ENCODE measurements around the gene CIB1. TPM values are rescaled to one million over a fixed set of nuclear protein-coding genes. Genes with fewer than 3 reads are reported as not detected.
A peak's percentile ranks its signal among the peaks of the same experiment; 100 is the strongest.

The CIB1 gene
- polyA plus RNA-seq, 1 of the 3 experiments (the other 2 are of a cell fraction), result 87.9 TPM

- Histone ChIP-seq H3K4me2 (no peak overlapping the region), H3K9me2 (no peaks in the 10 kb centered on the region), H3K27ac (ENCODE audit: low read depth in 2 of 2, low read length in 1 of 2) (no peak overlapping the region), H3K27me3 (ENCODE audit: insufficient read depth) (no peaks in the 10 kb centered on the region), H3K79me2 (ENCODE audit: insufficient read depth) (peaks cover 88% of the 10 kb centered on the region), H3K9ac (no peak overlapping the region), H2AFZ (ENCODE audit: low read depth) (no peak overlapping the region), H3F3A (replicated peaks; ENCODE audit: insufficient read depth) (peaks cover 17% of the 10 kb centered on the region), H3K36me3 (replicated peaks in 1 of 2; ENCODE audit: control insufficient read depth in 1 of 2, insufficient read depth in 2 of 2, low read length in 1 of 2) (peaks cover 52 to 74% of the 10 kb centered on the region in 2 experiments), H3K4me1 (ENCODE audit: control insufficient read depth in 1 of 2, insufficient read depth in 2 of 2, low read depth in 1 of 2, low read length in 1 of 2) (peaks cover 9 to 14% of the 10 kb centered on the region in 2 experiments; a peak in 3 of 4 replicates), H3K4me3 (ENCODE audit: low read depth in 2 of 2, low read length in 1 of 2) (no peak overlapping the region), H4K20me1 (ENCODE audit: insufficient read depth) (peaks cover 65% of the 10 kb centered on the region), H3K9me3 (no peaks in the 10 kb centered on the region)
- POLR2A ChIA-PET, result interaction anchor here (0.7 kb wide), 1 partner anchor 428 kb away, joined by 3 read pairs; no protein-coding TSS in a partner anchor
- CTCF ChIA-PET, result interaction anchor here (0.9 to 1.4 kb wide), 5 partner anchors 12 to 127 kb away, joined by 3 to 5 read pairs (median 3); no protein-coding TSS in a partner anchor
- WGBS (ENCODE audit: low lambda C conversion rate), result 93% methylated on average over 10 of the region's 10 CpGs
- no peak for TF ChIP-seq MXI1 (IDR thresholded peaks at IDR 0.05; ENCODE audit: low read depth, low read length)
- TF ChIP-seq CHD2 (IDR thresholded peaks at IDR 0.05; ENCODE audit: low read length, partially characterized antibody), result no peak
- no peak for TF ChIP-seq RXRA (IDR thresholded peaks at IDR 0.05; ENCODE audit: borderline replicate concordance, low read depth)
- TF ChIP-seq ZBTB33 (IDR thresholded peaks at IDR 0.05; ENCODE audit: borderline replicate concordance, low read depth), result no peak
- TF ChIP-seq TCF12 (IDR thresholded peaks at IDR 0.05), result no peak
- DNase-seq, result no peak
Observed at GRCh38 chr15:90270502-90271150, 36.9 kb upstream of the CIB1 start.

DNA sequence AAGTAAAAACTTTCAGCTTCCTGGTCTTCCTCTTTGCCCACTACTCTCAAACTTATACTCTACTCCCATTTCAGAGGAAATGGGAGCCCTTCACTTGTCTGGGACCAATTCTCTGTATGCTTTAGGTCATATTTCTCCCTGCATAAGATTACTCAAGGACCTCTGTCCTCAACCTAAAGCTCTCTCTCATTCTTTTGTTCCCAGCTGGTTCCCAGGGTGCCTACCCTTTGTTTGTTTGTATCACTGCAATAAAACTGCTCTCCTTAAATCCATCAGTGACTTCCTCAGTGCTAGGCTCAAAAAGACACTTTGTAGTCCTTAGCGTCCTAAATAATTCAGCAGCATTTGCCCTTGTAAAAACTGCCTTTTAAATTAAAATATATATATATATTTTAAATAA is 34.7 kb upstream of the CIB1 start:
- ChIA-PET POLR2A (no interaction called here), CTCF (interaction anchor here (0.7 to 1.7 kb wide), 7 partner anchors 12 to 407 kb away, joined by 3 to 6 read pairs (median 4); partner anchors contain the start of gene TTLL13)
- no peak for DNase-seq
- no peaks in the 10 kb centered on the region for H3K9me3 ChIP-seq
- no peak overlapping the region for H3K27ac ChIP-seq (ENCODE audit: low read depth in 2 of 2, low read length in 1 of 2)
- peaks cover 46 to 63% of the 10 kb centered on the region in 2 experiments for H3K36me3 ChIP-seq (replicated peaks in 1 of 2; ENCODE audit: control insufficient read depth in 1 of 2, insufficient read depth in 2 of 2, low read length in 1 of 2)
- peak overlapping the region; percentile 99 for H3K4me2 ChIP-seq
- H3K4me1 ChIP-seq (ENCODE audit: control insufficient read depth in 1 of 2, insufficient read depth in 2 of 2, low read depth in 1 of 2, low read length in 1 of 2), result peaks cover 14 to 15% of the 10 kb centered on the region in 2 experiments; a peak in 3 of 4 replicates
- H3K9me2 ChIP-seq, result no peaks in the 10 kb centered on the region
- no peaks in the 10 kb centered on the region for H3K27me3 ChIP-seq (ENCODE audit: insufficient read depth)
- peaks cover 77% of the 10 kb centered on the region for H3K79me2 ChIP-seq (ENCODE audit: insufficient read depth)
- no peak overlapping the region for H3K9ac ChIP-seq
- no peak overlapping the region for H2AFZ ChIP-seq (ENCODE audit: low read depth)
- peak overlapping the region; percentile 4 to 38; a peak in 1 of 4 replicates for H3K4me3 ChIP-seq (ENCODE audit: low read depth in 2 of 2, low read length in 1 of 2)
- WGBS (ENCODE audit: low lambda C conversion rate), result 30% methylated on average over 1 of the region's 1 CpG
- no peak for TF ChIP-seq EP300 (IDR thresholded peaks at IDR 0.05; ENCODE audit: borderline replicate concordance in 1 of 2, low read depth in 1 of 2, low read length in 1 of 2)
- TF ChIP-seq CHD2 (IDR thresholded peaks at IDR 0.05; ENCODE audit: low read length, partially characterized antibody), result no peak
- TF ChIP-seq RFX5 (IDR thresholded peaks at IDR 0.05; ENCODE audit: low read length), result no peak
- no peak for TF ChIP-seq FOSL2 (IDR thresholded peaks at IDR 0.05; ENCODE audit: borderline replicate concordance, low read depth)
- no peak for TF ChIP-seq NFIC (IDR thresholded peaks at IDR 0.05; ENCODE audit: borderline replicate concordance)
- no peak for TF ChIP-seq REST (IDR thresholded peaks at IDR 0.05; ENCODE audit: low read depth, low read length)
- TF ChIP-seq CTCF (IDR thresholded peaks at IDR 0.05), result no peak
- TF ChIP-seq GABPA (IDR thresholded peaks at IDR 0.05; ENCODE audit: low read depth), result no peak
- no peak for TF ChIP-seq NRF1 (IDR thresholded peaks at IDR 0.05; ENCODE audit: low read depth, low read length)
- TF ChIP-seq JUND (IDR thresholded peaks at IDR 0.05), result no peak
- TF ChIP-seq EZH2phosphoT487 (IDR thresholded peaks at IDR 0.05; ENCODE audit: borderline replicate concordance, low read depth), result no peak
- TF ChIP-seq, protein P1, sequence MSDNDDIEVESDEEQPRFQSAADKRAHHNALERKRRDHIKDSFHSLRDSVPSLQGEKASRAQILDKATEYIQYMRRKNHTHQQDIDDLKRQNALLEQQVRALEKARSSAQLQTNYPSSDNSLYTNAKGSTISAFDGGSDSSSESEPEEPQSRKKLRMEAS (IDR thresholded peaks at IDR 0.05; ENCODE audit: low read depth), result no peak
- no peak for TF ChIP-seq TEAD4 (IDR thresholded peaks at IDR 0.05; ENCODE audit: borderline replicate concordance, insufficient read depth)
- TF ChIP-seq FOXM1 (IDR thresholded peaks at IDR 0.05; ENCODE audit: low read depth), result no peak
- H3F3A ChIP-seq (replicated peaks; ENCODE audit: insufficient read depth), result peaks cover 13% of the 10 kb centered on the region
- H4K20me1 ChIP-seq (ENCODE audit: insufficient read depth), result peaks cover 62% of the 10 kb centered on the region

Measured in SK-N-SH (cell line).